ENCODE measurements around the gene SLC5A9. TPM values are rescaled to one million over a fixed set of nuclear protein-coding genes. Genes with fewer than 3 reads are reported as not detected.
"Not testable (repeated sequence)": the region's sequence is repeated elsewhere in the genome, so short reads cannot be mapped to it uniquely, and the experiment has no call there.

Gene SLC5A9
- total RNA-seq, 4 donors from 2014 or later, result not detected

GRCh38 chr1:48206371-48206770 is 16.1 kb upstream of the SLC5A9 start:
- no peak for DNase-seq (ENCODE audit: low spot score in 2 of 2)
- TF ChIP-seq EP300 (IDR thresholded peaks at IDR 0.05) (no peak), POLR2A (IDR thresholded peaks at IDR 0.05) (no peak), CTCF (IDR thresholded peaks at IDR 0.05) (no peak)
- 93% methylated on average over 5 of the region's 5 CpGs for WGBS, 2 donors
- peaks cover 0 to 12% (median 0%) of the 10 kb centered on the region in 4 donors for H3K4me1 ChIP-seq
- no peaks in the 10 kb centered on the region for H3K36me3 ChIP-seq
- no peaks in the 10 kb centered on the region for H3K27me3 ChIP-seq
- no peaks in the 10 kb centered on the region for H3K9me3 ChIP-seq
- no peak overlapping the region for H3K4me3 ChIP-seq
- H3K27ac ChIP-seq, result no peak overlapping the region

- Histone ChIP-seq H3K4me1 (peaks cover 0 to 7% (median 0%) of the 10 kb centered on the region in 4 donors), H3K36me3 (no peaks in the 10 kb centered on the region), H3K4me3 (no peak overlapping the region), H3K27ac (no peak overlapping the region), H3K27me3 (no peaks in the 10 kb centered on the region), H3K9me3 (no peaks in the 10 kb centered on the region)
- no peak for DNase-seq (ENCODE audit: low spot score in 2 of 2)
- WGBS, 2 donors, result 55 to 64% methylated on average over 2 to 3 of the region's 3 CpGs
- TF ChIP-seq CTCF (IDR thresholded peaks at IDR 0.05) (no peak), POLR2A (IDR thresholded peaks at IDR 0.05) (no peak), EP300 (IDR thresholded peaks at IDR 0.05) (no peak)
These were observed 15.4 kb upstream of the SLC5A9 start for GRCh38 chr1:48207131-48207530.

GRCh38 chr1:48207536-48208075 is 14.9 kb upstream of the SLC5A9 start:
- peaks cover 0 to 2% (median 0%) of the 10 kb centered on the region in 4 donors for H3K4me1 ChIP-seq
- no peaks in the 10 kb centered on the region for H3K36me3 ChIP-seq
- no peak for DNase-seq (ENCODE audit: low spot score in 2 of 2)
- no peaks in the 10 kb centered on the region for H3K27me3 ChIP-seq
- no peak overlapping the region for H3K27ac ChIP-seq
- 80 to 97% methylated on average over 3 of the region's 3 CpGs for WGBS, 2 donors
- no peak overlapping the region for H3K4me3 ChIP-seq
- TF ChIP-seq POLR2A (IDR thresholded peaks at IDR 0.05), result no peak
- TF ChIP-seq EP300 (IDR thresholded peaks at IDR 0.05), result no peak
- TF ChIP-seq CTCF (IDR thresholded peaks at IDR 0.05), result no peak
- H3K9me3 ChIP-seq, result no peaks in the 10 kb centered on the region

- no peak for DNase-seq (ENCODE audit: low spot score in 2 of 2)
- Histone ChIP-seq H3K27ac (no peak overlapping the region), H3K36me3 (no peaks in the 10 kb centered on the region), H3K4me1 (no peaks in the 10 kb centered on the region), H3K4me3 (no peak overlapping the region), H3K9me3 (no peaks in the 10 kb centered on the region), H3K27me3 (no peaks in the 10 kb centered on the region)
- WGBS, 2 donors, result 84 to 87% methylated on average over 12 of the region's 12 CpGs
- TF ChIP-seq EP300 (IDR thresholded peaks at IDR 0.05) (no peak), CTCF (IDR thresholded peaks at IDR 0.05) (no peak), POLR2A (IDR thresholded peaks at IDR 0.05) (no peak)
These were observed 14.3 kb upstream of the SLC5A9 start for GRCh38 chr1:48208251-48208650.

GRCh38 chr1:48208652-48209051 is 13.9 kb upstream of the SLC5A9 start:
- no peak for TF ChIP-seq CTCF (IDR thresholded peaks at IDR 0.05)
- no peak for TF ChIP-seq EP300 (IDR thresholded peaks at IDR 0.05)
- TF ChIP-seq POLR2A (IDR thresholded peaks at IDR 0.05), result no peak
- H3K4me3 ChIP-seq, result no peak overlapping the region
- 72 to 76% methylated on average over 4 of the region's 4 CpGs for WGBS, 2 donors
- no peak overlapping the region for H3K27ac ChIP-seq
- H3K27me3 ChIP-seq, result no peaks in the 10 kb centered on the region
- DNase-seq (ENCODE audit: low spot score in 2 of 2), result no peak
- no peaks in the 10 kb centered on the region for H3K9me3 ChIP-seq
- H3K4me1 ChIP-seq, result no peaks in the 10 kb centered on the region
- H3K36me3 ChIP-seq, result no peaks in the 10 kb centered on the region

GRCh38 chr1:48213462-48213861 is 9.1 kb upstream of the SLC5A9 start:
- not testable (repeated sequence) for H3K27ac ChIP-seq; H3K4me3 ChIP-seq; DNase-seq (ENCODE audit: low spot score in 2 of 2); H3K36me3 ChIP-seq; H3K9me3 ChIP-seq; H3K27me3 ChIP-seq
- 83 to 88% methylated on average over 8 of the region's 8 CpGs for WGBS, 2 donors
- H3K4me1 ChIP-seq, result peaks cover 0 to 35% (median 7%) of the 10 kb centered on the region in 4 donors

GRCh38 chr1:48214366-48214765 is 8.2 kb upstream of the SLC5A9 start:
- H3K9me3 ChIP-seq; H3K4me3 ChIP-seq; H3K36me3 ChIP-seq; H3K27me3 ChIP-seq; DNase-seq (ENCODE audit: low spot score in 2 of 2): not testable (repeated sequence)
- Histone ChIP-seq H3K4me1 (peaks cover 0 to 36% (median 7%) of the 10 kb centered on the region in 4 donors), H3K27ac (peak overlapping the region in 3 of 4 donors; percentile 10 to 51 (median 18))
- 75% methylated on average over 6 of the region's 6 CpGs for WGBS, 2 donors
